Glomerular endothelial cell (primary cell): Measurements from ENCODE around the gene EIF2A. TPM values are rescaled to one million over a fixed set of nuclear protein-coding genes. Genes with fewer than 3 reads are reported as not detected.
"Not testable (repeated sequence)": the region's sequence is repeated elsewhere in the genome, so short reads cannot be mapped to it uniquely, and the experiment has no call there.

ENCODE experiments used
- DNase-seq: peaks from one replicate; pipeline ENCODE4 v3.0.0-alpha.2; 2011; ENCODE audit warnings: low read depth, low spot score; ENCODE audit errors: extremely low read depth
- total RNA-seq: library from RNA; depleted of rRNA; stranded (reverse); fragments of >200 nt; gene quantifications from 2 replicates; pipeline ENCODE4 v1.2.3, GENCODE V29; 2015

The EIF2A gene
- total RNA-seq, 1 donor from 2014 or later: 91.6 TPM

- peak; percentile 39 for DNase-seq
These were observed 53.2 kb downstream of the EIF2A start for GRCh38 chr3:150599611-150600297.

GRCh38 chr3:150600647-150601530, 54.3 kb downstream of the EIF2A start:
- DNase-seq: not testable (repeated sequence)

- DNase-seq: no peak
These were observed 56.0 kb downstream of the EIF2A start for GRCh38 chr3:150602426-150603152.

GRCh38 chr3:150603153-150603979, 56.8 kb downstream of the EIF2A start, which contains the start of gene SELENOT:
Gene SELENOT, plus strand, starts transcription at chr3:150603321. Its CDS starts 42 bp downstream, at chr3:150603363.
- DNase-seq: peak; percentile 78

- no peak for DNase-seq
These were observed 57.4 kb downstream of the EIF2A start for GRCh38 chr3:150603980-150604319.

GRCh38 chr3:150605998-150606641, 59.5 kb downstream of the EIF2A start:
- DNase-seq: no peak

- no peak for DNase-seq
These were observed 60.9 kb downstream of the EIF2A start for GRCh38 chr3:150607267-150608065.

GRCh38 chr3:150609988-150610387, 63.4 kb downstream of the EIF2A start:
- no peak for DNase-seq

- DNase-seq: no peak
These were observed 64.2 kb downstream of the EIF2A start for GRCh38 chr3:150610785-150611184.

GRCh38 chr3:150611666-150612065, 65.1 kb downstream of the EIF2A start:
- DNase-seq: no peak

GRCh38 chr3:150612494-150612893, 65.9 kb downstream of the EIF2A start:
- DNase-seq: no peak

GRCh38 chr3:150613034-150613433, 66.4 kb downstream of the EIF2A start:
- no peak for DNase-seq

- no peak for DNase-seq
These were observed 67.3 kb downstream of the EIF2A start for GRCh38 chr3:150613709-150614480.

- DNase-seq: no peak
These were observed 73.6 kb downstream of the EIF2A start for GRCh38 chr3:150620002-150620689.

- DNase-seq: not testable (repeated sequence)
These were observed 76.4 kb downstream of the EIF2A start for GRCh38 chr3:150622955-150623354.

GRCh38 chr3:150623945-150624344, 77.4 kb downstream of the EIF2A start:
- DNase-seq: no peak

- no peak for DNase-seq
These were observed 79.8 kb downstream of the EIF2A start for GRCh38 chr3:150626148-150626930.
